Neutrophil (primary cell): Measurements from ENCODE around the gene DMBX1.

Experiments
- H3K27ac ChIP-seq: fragments of 200-600 bp; sonication (generic); 2 replicates; pipeline ENCODE4 v1.5.1; 2016; ENCODE audit warnings: mild to moderate bottlenecking, moderate library complexity
- H3K27me3 ChIP-seq: fragments of 200-600 bp; sonication (generic); 2 replicates; pipeline ENCODE4 v1.6.0; 2016; ENCODE audit warnings: mild to moderate bottlenecking
- H3K36me3 ChIP-seq: fragments of 200-600 bp; sonication (generic); 2 replicates; pipeline ENCODE4 v1.5.1; 2017
- H3K4me1 ChIP-seq, 2 experiments: fragments of 200-600 bp in 1 of 2; sonication (generic) in 1 of 2; 1 replicate in 1 of 2; 2 replicates in 1 of 2; pipeline versions ENCODE4 v1.5.1 to v1.6.1; 2013 to 2016; ENCODE audit warnings: low read depth in 1 of 2, low read length in 1 of 2, mild to moderate bottlenecking in 1 of 2, moderate library complexity in 1 of 2; ENCODE audit not compliant: control insufficient read depth in 1 of 2, insufficient read depth in 1 of 2
- H3K4me3 ChIP-seq, 2 experiments: fragments of 200-600 bp in 1 of 2; sonication (generic) in 1 of 2; 1 replicate in 1 of 2; 2 replicates in 1 of 2; pipeline ENCODE4 v1.5.1; 2013 to 2016; ENCODE audit warnings: low read depth in 1 of 2, low read length in 1 of 2, mild to moderate bottlenecking in 1 of 2, moderate library complexity in 1 of 2
- H3K9me3 ChIP-seq: fragments of 200-600 bp; sonication (generic); 2 replicates; pipeline ENCODE4 v1.5.1; 2016
- CTCF ChIP-seq: fragments of 200-600 bp; sonication (generic); IDR thresholded peaks from 2 replicates; pipeline ENCODE4 v1.5.1; 2016; ENCODE audit warnings: antibody characterized with exemption

DMBX1 gene

GRCh38 chr1:46486432-46487015 is 3.1 kb upstream of the DMBX1 start:
- H3K27ac ChIP-seq: no peak overlapping the region
- peaks cover 100% of the 10 kb centered on the region for H3K27me3 ChIP-seq
- H3K9me3 ChIP-seq: no peaks in the 10 kb centered on the region
- H3K4me1 ChIP-seq: peaks cover 8 to 11% of the 10 kb centered on the region in 2 experiments
- no peaks in the 10 kb centered on the region for H3K36me3 ChIP-seq
- H3K4me3 ChIP-seq: no peak overlapping the region
- TF ChIP-seq CTCF: no peak

GRCh38 chr1:46487818-46488218 is 1.8 kb upstream of the DMBX1 start:
- H3K4me3 ChIP-seq: no peak overlapping the region
- peaks cover 100% of the 10 kb centered on the region for H3K27me3 ChIP-seq
- no peak overlapping the region for H3K27ac ChIP-seq
- no peaks in the 10 kb centered on the region for H3K36me3 ChIP-seq
- TF ChIP-seq CTCF: no peak
- peaks cover 8 to 11% of the 10 kb centered on the region in 2 experiments for H3K4me1 ChIP-seq
- no peaks in the 10 kb centered on the region for H3K9me3 ChIP-seq

GRCh38 chr1:46488343-46489168 is 1.1 kb upstream of the DMBX1 start:
- Histone ChIP-seq H3K27ac (no peak overlapping the region), H3K9me3 (no peaks in the 10 kb centered on the region), H3K4me3 (no peak overlapping the region), H3K27me3 (peaks cover 100% of the 10 kb centered on the region), H3K36me3 (no peaks in the 10 kb centered on the region), H3K4me1 (peaks cover 8 to 11% of the 10 kb centered on the region in 2 experiments)
- TF ChIP-seq CTCF: no peak

- Histone ChIP-seq H3K4me3 (peak overlapping the region in 1 of 2 experiments; percentile 41), H3K4me1 (peaks cover 8 to 11% of the 10 kb centered on the region in 2 experiments), H3K9me3 (no peaks in the 10 kb centered on the region), H3K36me3 (no peaks in the 10 kb centered on the region), H3K27ac (no peak overlapping the region), H3K27me3 (peaks cover 100% of the 10 kb centered on the region)
- TF ChIP-seq CTCF: no peak
Measured at GRCh38 chr1:46489169-46489637, 433 bp upstream of the DMBX1 start.

GRCh38 chr1:46490406-46490655 is 695 bp downstream of the DMBX1 start:
- no peaks in the 10 kb centered on the region for H3K9me3 ChIP-seq
- H3K27ac ChIP-seq: no peak overlapping the region
- no peak for TF ChIP-seq CTCF
- H3K4me1 ChIP-seq: peaks cover 8 to 11% of the 10 kb centered on the region in 2 experiments
- H3K36me3 ChIP-seq: no peaks in the 10 kb centered on the region
- no peak overlapping the region for H3K4me3 ChIP-seq
- H3K27me3 ChIP-seq: peaks cover 100% of the 10 kb centered on the region
